GM12891 (cell line): Measurements from ENCODE around the gene NPAS4.

Experiments
- PAX5 ChIP-seq: IDR thresholded peaks from 2 replicates; pipeline ENCODE4 v1.6.1; 2011; ENCODE audit warnings: low read length, moderate library complexity, mild to moderate bottlenecking; ENCODE audit not compliant: insufficient read depth, severe bottlenecking
- POLR2A ChIP-seq: IDR thresholded peaks from 2 replicates; pipeline ENCODE4 v1.6.1; 2011; ENCODE audit warnings: low read depth, low read length, control low read depth
- POLR2AphosphoS5 ChIP-seq: IDR thresholded peaks from 2 replicates; pipeline ENCODE4 v1.6.1; 2011; ENCODE audit warnings: low read depth, low read length, control low read depth
- SPI1 ChIP-seq: IDR thresholded peaks from 2 replicates; pipeline ENCODE4 v1.6.1; 2011; ENCODE audit warnings: low read depth, low read length, control low read depth
- TAF1 ChIP-seq: IDR thresholded peaks from 2 replicates; pipeline ENCODE4 v1.6.1; 2011; ENCODE audit warnings: low read depth, low read length, control low read depth

GRCh38 chr11:66388780-66389386, 32.0 kb upstream of the NPAS4 start:
- no peak for TF ChIP-seq POLR2A
- no peak for TF ChIP-seq TAF1
- TF ChIP-seq POLR2AphosphoS5 = no peak
- TF ChIP-seq PAX5 = no peak
- TF ChIP-seq SPI1 = no peak
